ENCODE data around the gene TEDC2. TPM values are rescaled to one million over a fixed set of nuclear protein-coding genes. Genes with fewer than 3 reads are reported as not detected.

Gene TEDC2
- total and polyA plus RNA-seq, 5 donors: 0.58 to 2.2 (median 1.5) TPM

DNA sequence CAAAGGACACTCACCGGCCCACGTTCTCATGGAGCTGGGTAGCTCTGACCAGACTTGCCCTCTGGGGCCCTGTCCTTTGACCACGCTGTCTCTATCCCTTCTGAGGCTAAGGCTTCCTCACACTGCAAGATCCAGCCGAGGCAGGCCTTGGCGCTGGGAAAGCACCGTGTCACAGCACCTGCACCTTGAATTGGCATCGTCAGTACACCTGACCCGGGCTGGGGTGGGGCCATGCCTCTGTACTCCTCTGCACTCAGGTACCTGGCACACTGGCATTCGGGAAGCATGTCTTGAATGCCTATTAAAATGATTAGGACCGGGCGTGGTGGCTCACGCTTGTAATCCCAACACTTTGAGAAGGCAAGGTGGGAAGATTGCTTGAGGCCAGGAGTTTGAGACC is 21.0 kb downstream of the TEDC2 start:
- intact Hi-C loops (cut with DNase I): no loop called here
- WGBS: 90% methylated on average over 12 of the region's 12 CpGs
- Histone ChIP-seq H3K27me3 (ENCODE audit: control insufficient read depth, insufficient read depth) (no peaks in the 10 kb centered on the region), H3K9me3 (ENCODE audit: control insufficient read depth, low read length) (no peaks in the 10 kb centered on the region), H3K4me3 (ENCODE audit: low read length) (no peak overlapping the region), H3K27ac (ENCODE audit: low read length) (no peak overlapping the region), H3K4me1 (ENCODE audit: control insufficient read depth, insufficient read depth, low read length) (no peaks in the 10 kb centered on the region)
- DNase-seq: peak in 2 of 3 donors; percentile 35 to 37
- ATAC-seq: no peak

DNA sequence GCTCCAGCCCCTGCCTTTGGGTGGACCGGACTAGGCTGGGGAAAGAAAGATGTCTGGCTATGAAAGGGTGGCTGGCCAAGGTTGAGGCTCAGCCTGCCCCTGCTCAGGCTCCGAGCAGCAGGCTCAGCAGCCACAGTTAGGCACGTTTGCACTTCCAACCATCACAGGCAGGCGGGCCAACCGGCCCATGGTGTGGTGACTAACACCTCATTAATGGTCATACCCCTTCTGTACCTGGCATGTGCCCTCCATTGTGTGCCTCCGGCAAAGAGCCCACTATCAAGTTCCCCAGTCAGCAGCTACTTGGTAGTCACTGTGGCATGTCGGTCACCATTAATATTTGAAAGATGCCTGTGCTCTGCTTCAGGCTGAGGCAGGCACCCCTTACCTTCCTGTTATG is 21.8 kb downstream of the TEDC2 start:
- ATAC-seq (no peak), DNase-seq (peak in 2 of 3 donors; percentile 12 to 26)
- WGBS: 74% methylated on average over 7 of the region's 7 CpGs
- H3K4me3 ChIP-seq (ENCODE audit: low read length): no peak overlapping the region
- no peak overlapping the region for H3K27ac ChIP-seq (ENCODE audit: low read length)
- no peaks in the 10 kb centered on the region for H3K27me3 ChIP-seq (ENCODE audit: control insufficient read depth, insufficient read depth)
- no peaks in the 10 kb centered on the region for H3K4me1 ChIP-seq (ENCODE audit: control insufficient read depth, insufficient read depth, low read length)
- no peaks in the 10 kb centered on the region for H3K9me3 ChIP-seq (ENCODE audit: control insufficient read depth, low read length)
- intact Hi-C loops (cut with DNase I): no loop called here

DNA sequence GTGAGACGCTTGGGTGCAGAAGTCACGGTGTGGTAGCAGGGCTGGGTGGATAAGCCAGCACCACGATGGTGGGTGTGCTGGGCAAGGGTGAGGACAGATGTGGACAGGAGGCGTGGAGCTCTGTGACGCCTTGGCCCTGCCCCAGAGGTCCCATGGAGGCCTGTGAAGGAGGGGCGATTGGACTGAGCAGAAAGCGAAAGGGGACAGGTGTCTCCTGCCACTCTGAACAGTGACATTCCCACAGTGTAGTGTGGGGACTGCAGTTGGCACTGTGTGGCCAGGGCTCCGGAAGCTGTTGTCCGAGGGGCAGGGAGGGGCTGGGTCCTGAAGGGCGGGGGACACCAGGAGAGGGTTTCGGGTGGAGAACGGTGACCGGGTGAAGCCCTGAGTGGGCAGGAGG is 22.3 kb downstream of the TEDC2 start:
- 62% methylated on average over 13 of the region's 13 CpGs for WGBS
- no peak for ATAC-seq
- Histone ChIP-seq H3K27me3 (ENCODE audit: control insufficient read depth, insufficient read depth) (no peaks in the 10 kb centered on the region), H3K4me1 (ENCODE audit: control insufficient read depth, insufficient read depth, low read length) (no peaks in the 10 kb centered on the region), H3K4me3 (ENCODE audit: low read length) (no peak overlapping the region), H3K27ac (ENCODE audit: low read length) (no peak overlapping the region), H3K9me3 (ENCODE audit: control insufficient read depth, low read length) (no peaks in the 10 kb centered on the region)
- intact Hi-C loops (cut with DNase I): no loop called here
- DNase-seq: peak in 2 of 3 donors; percentile 35 to 45

DNA sequence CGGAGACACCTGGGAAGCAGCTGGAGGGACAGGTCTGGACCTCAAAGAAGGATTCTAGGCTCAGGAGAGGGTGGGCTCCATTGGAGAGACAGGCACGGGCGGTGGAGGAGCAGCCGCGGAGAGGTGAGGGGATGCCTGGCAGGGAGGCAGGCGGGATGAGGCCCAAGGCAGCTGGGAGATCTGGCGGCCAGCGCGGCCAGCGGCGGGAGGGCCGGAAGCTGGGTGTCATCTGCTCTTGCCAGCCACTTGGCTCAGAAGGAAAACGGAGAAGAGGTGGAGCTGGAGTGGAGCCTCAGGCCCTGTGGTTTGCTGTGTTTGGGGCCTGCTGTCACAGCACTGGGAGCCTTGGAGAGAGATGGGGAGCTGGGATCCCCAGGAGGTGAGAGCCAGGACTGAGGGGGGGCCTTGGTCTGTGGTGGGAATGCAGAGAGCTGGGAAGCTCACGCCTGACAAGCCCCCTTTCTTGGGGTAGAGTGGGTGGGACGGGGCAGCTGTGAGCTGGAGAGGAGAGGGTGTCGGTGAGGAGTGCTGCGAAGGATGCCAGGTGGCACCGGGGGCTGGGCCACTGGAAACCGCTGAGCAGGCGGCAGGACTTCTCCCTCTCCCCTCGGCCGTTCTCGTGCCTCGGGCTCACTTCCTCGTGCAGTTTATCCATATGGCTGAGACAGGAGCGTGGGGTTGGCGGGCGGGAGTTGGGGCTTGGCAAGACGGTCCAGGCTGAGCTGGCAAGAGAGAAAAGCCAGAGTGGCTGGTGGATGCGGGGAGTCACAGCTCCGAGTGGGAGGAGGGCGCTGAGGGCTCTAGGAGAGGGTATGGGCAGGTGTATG is 23.0 kb downstream of the TEDC2 start:
- WGBS: 39% methylated on average over 32 of the region's 32 CpGs
- peak; percentile 58 to 71 for ATAC-seq
- H3K4me3 ChIP-seq (ENCODE audit: low read length): no peak overlapping the region

DNA sequence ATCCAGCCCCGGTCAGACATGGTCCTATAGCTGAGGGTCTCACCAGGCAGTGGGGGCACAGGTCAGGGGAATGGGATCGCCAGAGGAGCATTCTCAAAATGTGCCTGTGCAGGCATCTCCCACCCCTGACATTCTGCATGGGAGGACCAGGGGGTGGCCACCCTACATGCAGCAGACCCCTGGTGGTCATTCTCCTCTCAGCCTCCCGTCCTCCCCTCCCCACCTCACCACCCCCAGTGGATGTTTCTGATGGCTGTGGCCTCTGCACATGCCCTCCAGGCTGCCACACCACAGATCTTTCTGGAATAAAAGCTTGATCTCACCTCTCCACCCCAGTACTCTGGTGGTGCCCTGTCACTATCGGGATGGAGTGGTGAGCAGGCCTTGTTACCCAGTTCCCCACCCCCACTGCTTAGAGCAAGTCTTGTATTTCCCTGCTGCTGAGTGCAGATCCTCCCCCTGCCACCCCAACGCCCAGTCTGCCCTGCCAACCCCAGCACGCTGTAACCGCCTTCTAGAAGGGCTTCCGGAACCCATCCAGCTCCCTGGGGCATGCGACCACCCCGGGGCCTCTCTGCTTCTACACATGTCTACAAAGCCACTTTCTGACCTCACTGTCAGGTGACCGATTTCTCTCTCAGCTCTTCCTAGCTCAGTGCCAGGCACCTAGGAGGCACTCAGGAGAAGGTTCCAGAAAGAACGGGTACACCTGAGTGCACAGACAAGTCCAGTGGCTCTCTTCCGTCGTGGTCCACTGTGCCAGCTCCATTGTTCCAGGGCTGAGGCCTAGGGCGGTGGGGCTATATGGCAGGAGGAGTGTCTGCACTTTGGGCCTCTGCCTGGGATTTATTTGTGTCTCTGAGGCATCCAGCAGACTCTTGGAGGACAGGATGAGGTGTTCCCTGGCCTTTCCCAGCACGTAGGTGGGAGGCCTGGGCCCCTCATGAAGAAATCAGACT is 24.3 kb downstream of the TEDC2 start:
- no peak overlapping the region for H3K4me3 ChIP-seq (ENCODE audit: low read length)
- no peaks in the 10 kb centered on the region for H3K4me1 ChIP-seq (ENCODE audit: control insufficient read depth, insufficient read depth, low read length)
- WGBS: 88% methylated on average over 16 of the region's 16 CpGs
- H3K9me3 ChIP-seq (ENCODE audit: control insufficient read depth, low read length): no peaks in the 10 kb centered on the region
- intact Hi-C loops (cut with DNase I): no loop called here
- DNase-seq: peak in 2 of 3 donors; percentile 18 to 48
- no peak for ATAC-seq
- H3K27me3 ChIP-seq (ENCODE audit: control insufficient read depth, insufficient read depth): no peaks in the 10 kb centered on the region
- H3K27ac ChIP-seq (ENCODE audit: low read length): no peak overlapping the region

More for the DNA sequence above, 23.0 kb downstream of the TEDC2 start:
- intact Hi-C loops (cut with DNase I): no loop called here
- H3K9me3 ChIP-seq (ENCODE audit: control insufficient read depth, low read length): no peaks in the 10 kb centered on the region
- H3K27ac ChIP-seq (ENCODE audit: low read length): peak overlapping the region; percentile 19
- H3K27me3 ChIP-seq (ENCODE audit: control insufficient read depth, insufficient read depth): no peaks in the 10 kb centered on the region
- no peaks in the 10 kb centered on the region for H3K4me1 ChIP-seq (ENCODE audit: control insufficient read depth, insufficient read depth, low read length)
- peak; percentile 69 to 86 (median 84) for DNase-seq

DNA sequence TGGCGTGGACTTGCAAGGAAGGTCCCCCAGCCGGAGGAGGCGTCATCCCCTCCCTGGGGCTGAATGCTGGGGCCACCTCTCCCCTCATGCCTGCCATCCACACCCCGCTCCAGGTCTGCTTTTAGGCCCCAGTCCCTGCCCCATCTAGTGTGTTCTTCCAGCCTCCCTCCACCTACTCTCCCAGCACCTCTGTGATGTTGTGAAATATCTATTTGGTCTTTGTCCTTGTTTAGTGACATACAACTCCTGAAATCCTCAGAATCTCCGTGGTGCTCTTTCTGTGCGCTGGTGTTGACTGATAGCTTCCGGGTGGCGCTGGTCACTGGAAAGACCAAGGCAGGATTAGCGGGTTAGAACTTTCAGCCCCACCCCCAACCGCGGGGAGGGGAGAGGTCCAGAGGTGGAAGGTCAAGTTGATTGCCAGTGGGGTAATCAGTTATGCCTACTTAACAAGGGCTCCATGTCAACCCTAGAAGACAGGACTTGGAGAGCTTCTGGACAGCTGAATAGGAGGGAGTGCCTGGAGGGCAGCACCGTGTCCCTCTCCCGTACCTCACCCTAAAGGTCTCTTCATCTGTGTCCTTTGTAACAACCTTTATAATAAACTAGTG is 25.1 kb downstream of the TEDC2 start:
- intact Hi-C loops (cut with DNase I): no loop called here
- H3K27me3 ChIP-seq (ENCODE audit: control insufficient read depth, insufficient read depth): no peaks in the 10 kb centered on the region
- ATAC-seq (no peak), DNase-seq (peak in 2 of 3 donors; percentile 25 to 50)
- 85% methylated on average over 13 of the region's 13 CpGs for WGBS
- H3K4me1 ChIP-seq (ENCODE audit: control insufficient read depth, insufficient read depth, low read length): no peaks in the 10 kb centered on the region
- H3K27ac ChIP-seq (ENCODE audit: low read length): no peak overlapping the region
- H3K9me3 ChIP-seq (ENCODE audit: control insufficient read depth, low read length): no peaks in the 10 kb centered on the region
- no peak overlapping the region for H3K4me3 ChIP-seq (ENCODE audit: low read length)

DNA sequence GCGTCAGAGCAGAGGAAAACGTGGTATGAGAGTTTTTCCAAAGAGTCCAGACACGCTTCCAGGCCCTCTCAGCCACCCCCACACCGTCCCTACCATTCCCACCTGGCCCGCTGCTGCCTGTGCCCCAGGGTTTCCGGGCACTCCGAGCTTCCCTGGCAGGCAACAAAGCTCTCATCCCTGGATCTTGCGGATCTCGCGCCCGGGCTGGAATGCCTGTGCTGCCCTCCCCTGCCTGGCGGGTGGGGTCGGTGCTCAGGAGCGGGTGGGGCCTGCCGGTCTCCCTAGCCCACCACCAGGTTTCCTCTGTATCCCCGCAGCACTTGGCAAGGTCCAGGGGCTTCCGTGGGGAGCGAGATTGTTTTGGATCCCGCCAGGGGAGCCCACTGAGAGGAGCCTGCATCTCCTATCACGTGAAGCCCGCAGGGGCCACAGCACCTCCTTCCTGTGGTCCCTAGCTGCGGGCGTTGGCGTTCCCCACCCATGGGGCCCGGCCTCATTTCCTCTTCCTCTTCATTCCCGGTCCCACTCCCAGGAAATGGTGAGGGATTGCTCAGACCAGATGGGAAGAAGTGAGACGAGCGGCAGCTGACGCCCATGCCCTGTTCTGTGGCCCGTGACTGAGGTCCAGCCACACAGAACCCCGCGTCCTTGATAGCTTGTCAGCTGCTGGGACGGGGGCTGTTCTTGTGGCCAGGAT is 26.1 kb downstream of the TEDC2 start:
- no peak overlapping the region for H3K4me3 ChIP-seq (ENCODE audit: low read length)
- no peak overlapping the region for H3K27ac ChIP-seq (ENCODE audit: low read length)

DNA sequence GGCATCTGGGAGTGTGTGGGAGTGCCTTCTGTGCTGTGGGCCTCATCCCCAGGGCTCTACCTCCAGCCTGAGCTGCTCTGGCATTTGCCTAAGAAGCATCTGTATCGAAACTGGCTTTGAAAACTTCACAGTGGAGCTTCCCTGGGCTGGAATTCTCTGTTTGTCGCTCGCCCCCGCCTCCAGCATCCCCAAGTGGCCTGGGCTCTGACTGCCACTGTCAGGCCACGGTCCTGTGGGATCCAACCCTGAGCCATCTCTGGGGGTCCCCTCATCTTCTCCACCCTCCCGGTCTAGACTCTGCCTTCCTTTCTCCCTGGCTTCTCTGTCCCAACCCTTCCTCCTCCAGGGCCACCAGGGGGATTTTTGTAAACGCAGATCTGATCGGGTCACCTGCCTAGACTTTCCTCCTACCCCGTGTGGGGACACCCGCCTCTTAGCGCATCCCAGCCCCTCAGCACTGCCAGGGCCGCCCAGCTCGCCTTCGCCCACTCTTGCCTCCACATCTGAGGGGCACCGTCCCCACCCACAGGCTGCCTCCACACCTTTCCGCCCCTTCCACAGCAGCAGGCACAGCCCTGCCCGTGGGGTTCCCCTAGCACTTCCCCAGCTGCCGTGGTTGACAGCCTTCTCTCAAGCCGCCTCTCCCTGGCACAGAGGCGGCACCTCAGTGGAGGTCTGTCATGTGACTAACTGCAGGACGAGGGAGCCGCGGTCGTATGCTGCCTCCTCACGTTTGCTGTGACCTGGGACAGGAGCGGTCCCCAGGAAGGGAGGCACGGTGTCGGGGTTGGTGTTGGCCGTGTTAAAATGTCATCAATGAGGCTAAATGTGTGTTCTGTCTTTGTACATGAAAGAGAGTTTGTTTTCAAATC is 27.0 kb downstream of the TEDC2 start:
- Histone ChIP-seq H3K4me3 (ENCODE audit: low read length) (no peak overlapping the region), H3K27ac (ENCODE audit: low read length) (no peak overlapping the region), H3K4me1 (ENCODE audit: control insufficient read depth, insufficient read depth, low read length) (no peaks in the 10 kb centered on the region), H3K27me3 (ENCODE audit: control insufficient read depth, insufficient read depth) (no peaks in the 10 kb centered on the region), H3K9me3 (ENCODE audit: control insufficient read depth, low read length) (no peaks in the 10 kb centered on the region)
- intact Hi-C loops (cut with DNase I): no loop called here
- ATAC-seq (peak; percentile 46 to 48), DNase-seq (peak in 2 of 3 donors; percentile 78 to 82)
- 66% methylated on average over 29 of the region's 29 CpGs for WGBS

More for the DNA sequence above, 26.1 kb downstream of the TEDC2 start:
- Histone ChIP-seq H3K27me3 (ENCODE audit: control insufficient read depth, insufficient read depth) (no peaks in the 10 kb centered on the region), H3K4me1 (ENCODE audit: control insufficient read depth, insufficient read depth, low read length) (no peaks in the 10 kb centered on the region), H3K9me3 (ENCODE audit: control insufficient read depth, low read length) (no peaks in the 10 kb centered on the region)
- intact Hi-C loops (cut with DNase I): no loop called here
- DNase-seq: peak in 2 of 3 donors; percentile 50 to 53
- 70% methylated on average over 33 of the region's 33 CpGs for WGBS
- peak in 1 of 2 donors; percentile 49 for ATAC-seq

DNA sequence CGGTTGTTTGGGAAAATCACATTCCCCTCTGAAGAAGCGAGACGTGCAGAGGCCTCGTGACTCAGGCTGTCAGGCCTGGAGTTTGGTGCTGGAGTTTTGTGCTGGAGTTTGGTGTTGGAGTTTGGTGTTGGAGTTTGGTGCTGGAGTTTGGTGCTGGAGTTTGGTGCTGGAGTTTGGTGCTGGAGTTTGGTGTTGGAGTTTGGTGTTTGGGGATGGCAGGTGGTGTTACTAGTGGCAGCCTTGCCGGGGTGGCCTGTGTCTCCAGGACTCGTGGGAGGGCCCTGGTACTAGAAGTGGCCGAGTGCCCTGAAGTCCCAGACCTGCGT is 27.6 kb downstream of the TEDC2 start:
- Histone ChIP-seq H3K4me3 (ENCODE audit: low read length) (no peak overlapping the region), H3K4me1 (ENCODE audit: control insufficient read depth, insufficient read depth, low read length) (no peaks in the 10 kb centered on the region), H3K27me3 (ENCODE audit: control insufficient read depth, insufficient read depth) (no peaks in the 10 kb centered on the region), H3K9me3 (ENCODE audit: control insufficient read depth, low read length) (no peaks in the 10 kb centered on the region), H3K27ac (ENCODE audit: low read length) (no peak overlapping the region)
- DNase-seq (peak in 1 of 3 donors; percentile 23), ATAC-seq (no peak)
- intact Hi-C loops (cut with DNase I): no loop called here
- 76% methylated on average over 8 of the region's 8 CpGs for WGBS
